Skeletal muscle tissue (tissue), 4 donors: ENCODE measurements around the gene CYTL1. TPM values are rescaled to one million over a fixed set of nuclear protein-coding genes. Genes with fewer than 3 reads are reported as not detected.
A peak's percentile ranks its signal among the peaks of the same experiment; 100 is the strongest.

Source experiments
- H3K27ac ChIP-seq: one replicate; pipeline ENCODE4 v1.7.0; 2013; ENCODE audit warnings: mild to moderate bottlenecking, low read depth, low read length, inconsistent platforms
- H3K27me3 ChIP-seq, 3 donors: one replicate each; pipeline ENCODE4 v1.7.0; 2013; ENCODE audit warnings: low read length in 3 of 3; ENCODE audit not compliant: control insufficient read depth in 3 of 3, insufficient read depth in 3 of 3
- H3K36me3 ChIP-seq, 3 donors: one replicate each; pipeline ENCODE4 v1.7.0; 2013; ENCODE audit warnings: low read length in 3 of 3; ENCODE audit not compliant: control insufficient read depth in 3 of 3, insufficient read depth in 3 of 3
- H3K4me1 ChIP-seq, 3 donors: one replicate each; pipeline ENCODE4 v1.7.0; 2013; ENCODE audit warnings: low read length in 3 of 3, mild to moderate bottlenecking in 3 of 3; ENCODE audit not compliant: control insufficient read depth in 3 of 3, insufficient read depth in 3 of 3
- H3K4me3 ChIP-seq, 3 donors: one replicate each; pipeline ENCODE4 v1.7.0; 2013; ENCODE audit warnings: low read length in 3 of 3
- H3K9ac ChIP-seq, 3 donors: one replicate each; pipeline ENCODE4 v1.7.0; 2013; ENCODE audit warnings: low read length in 3 of 3, mild to moderate bottlenecking in 3 of 3, moderate library complexity in 2 of 3, low read depth in 1 of 3
- H3K9me3 ChIP-seq, 3 donors: one replicate each; pipeline ENCODE4 v1.7.0; 2013; ENCODE audit warnings: low read length in 3 of 3; ENCODE audit not compliant: control insufficient read depth in 3 of 3
- total RNA-seq: library from RNA; depleted of rRNA; stranded (reverse); fragments of >200 nt; gene quantifications from one replicate; pipeline ENCODE4 v1.2.3, GENCODE V29; 2014
- donor health status: Osteomylitis.

Gene CYTL1
- total RNA-seq, 1 donor from 2014 or later = 2.1 TPM

DNA sequence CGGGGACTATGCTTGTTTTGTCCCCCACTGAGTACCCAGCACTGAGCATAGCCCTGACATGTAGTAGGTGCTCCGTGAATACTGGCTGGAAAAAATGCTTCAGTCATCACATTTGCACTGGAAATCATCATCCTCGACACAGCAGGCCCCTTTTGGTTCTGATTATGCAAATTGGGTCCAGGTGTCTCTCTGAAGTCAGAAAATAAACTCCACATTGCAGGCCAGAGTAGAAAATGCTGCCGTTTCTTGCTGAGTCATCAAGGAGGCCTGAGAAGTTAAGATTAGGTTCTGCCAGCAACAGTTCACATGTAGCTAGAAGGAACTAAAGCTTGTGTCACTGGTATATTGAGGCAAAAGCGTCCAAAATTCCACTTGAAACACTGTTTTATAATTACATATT lies 17.0 kb upstream of the CYTL1 start:
- Histone ChIP-seq H3K27me3 (no peaks in the 10 kb centered on the region), H3K27ac (no peak overlapping the region), H3K9me3 (no peaks in the 10 kb centered on the region), H3K4me1 (peaks cover 2 to 11% (median 3%) of the 10 kb centered on the region in 3 donors), H3K4me3 (no peak overlapping the region), H3K36me3 (no peaks in the 10 kb centered on the region), H3K9ac (no peak overlapping the region)

DNA sequence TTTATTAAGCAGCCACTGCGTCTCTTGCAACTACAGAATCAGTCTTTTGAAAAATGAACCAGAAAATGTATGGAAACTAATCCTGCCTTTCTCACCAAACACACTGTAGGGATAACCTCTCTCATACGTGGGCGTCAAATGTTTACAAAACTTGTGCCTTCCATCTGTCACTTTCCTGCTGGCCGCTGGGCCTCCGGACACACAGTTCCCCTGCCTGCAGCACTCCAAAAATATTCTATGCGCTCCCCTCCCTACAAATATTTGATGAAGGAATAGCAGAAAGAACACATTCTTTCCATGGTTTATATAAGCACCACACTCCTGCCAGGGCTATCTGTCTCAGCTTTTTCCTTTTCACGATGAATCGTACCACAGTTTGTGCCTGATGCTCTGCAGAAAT lies 14.9 kb upstream of the CYTL1 start:
- Histone ChIP-seq H3K9ac (no peak overlapping the region), H3K9me3 (no peaks in the 10 kb centered on the region), H3K27ac (no peak overlapping the region), H3K27me3 (no peaks in the 10 kb centered on the region), H3K4me1 (peaks cover 2 to 11% (median 3%) of the 10 kb centered on the region in 3 donors), H3K4me3 (no peak overlapping the region), H3K36me3 (no peaks in the 10 kb centered on the region)

DNA sequence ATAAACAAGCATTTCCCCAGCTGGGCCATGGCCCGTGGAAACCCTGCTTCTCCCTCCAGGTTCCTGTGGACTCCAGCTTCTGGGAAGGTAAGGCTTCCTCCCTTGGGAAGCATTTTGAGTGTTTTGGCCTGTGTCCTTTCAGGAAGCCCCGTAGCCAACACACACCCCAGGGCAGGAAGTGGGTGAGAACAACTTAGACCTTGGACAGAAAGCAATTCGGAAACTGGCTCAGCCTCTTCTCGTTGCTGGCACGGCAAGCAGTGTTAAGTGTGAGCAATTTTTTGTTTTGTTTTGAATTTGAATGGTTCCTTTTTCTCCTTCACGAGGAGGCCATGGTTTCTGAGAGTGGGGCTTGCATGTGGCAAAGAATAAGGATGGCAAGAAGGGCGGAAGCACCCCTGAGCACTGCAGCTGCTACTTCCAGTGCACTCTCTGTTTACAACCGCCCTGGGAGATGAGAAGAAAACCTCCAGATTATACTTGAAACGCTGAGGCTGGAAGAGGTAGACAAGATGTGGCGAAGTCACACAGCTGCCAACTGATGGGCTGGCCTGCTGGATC lies 14.1 kb upstream of the CYTL1 start:
- Histone ChIP-seq H3K9me3 (no peaks in the 10 kb centered on the region), H3K27ac (no peak overlapping the region), H3K9ac (no peak overlapping the region), H3K36me3 (no peaks in the 10 kb centered on the region), H3K4me3 (peak overlapping the region in 1 of 3 donors; percentile 5), H3K27me3 (no peaks in the 10 kb centered on the region), H3K4me1 (peaks cover 2 to 11% (median 3%) of the 10 kb centered on the region in 3 donors)

DNA sequence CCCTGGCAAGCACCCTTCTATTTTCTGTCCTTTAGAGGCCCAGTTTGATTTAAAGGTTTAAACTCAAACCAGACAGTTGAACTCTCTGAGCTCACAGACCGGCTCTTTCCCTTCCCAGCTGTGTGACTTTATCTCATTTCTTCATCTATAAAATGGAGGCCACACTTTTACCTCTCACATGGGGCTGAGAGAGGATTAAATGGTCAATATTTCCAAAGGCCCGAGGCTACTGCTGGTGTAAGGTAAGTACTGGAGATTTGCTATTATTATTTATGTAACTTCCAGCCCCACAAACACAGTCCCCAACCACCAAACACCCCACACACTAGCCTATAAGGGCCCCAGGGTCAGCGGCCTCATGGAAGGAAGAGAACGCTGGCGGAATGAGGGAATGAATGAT lies 13.6 kb upstream of the CYTL1 start:
- H3K36me3 ChIP-seq = no peaks in the 10 kb centered on the region
- no peak overlapping the region for H3K27ac ChIP-seq
- no peaks in the 10 kb centered on the region for H3K9me3 ChIP-seq
- peaks cover 2 to 11% (median 3%) of the 10 kb centered on the region in 3 donors for H3K4me1 ChIP-seq
- no peaks in the 10 kb centered on the region for H3K27me3 ChIP-seq
- peak overlapping the region in 1 of 3 donors; percentile 5 for H3K4me3 ChIP-seq
- no peak overlapping the region for H3K9ac ChIP-seq

DNA sequence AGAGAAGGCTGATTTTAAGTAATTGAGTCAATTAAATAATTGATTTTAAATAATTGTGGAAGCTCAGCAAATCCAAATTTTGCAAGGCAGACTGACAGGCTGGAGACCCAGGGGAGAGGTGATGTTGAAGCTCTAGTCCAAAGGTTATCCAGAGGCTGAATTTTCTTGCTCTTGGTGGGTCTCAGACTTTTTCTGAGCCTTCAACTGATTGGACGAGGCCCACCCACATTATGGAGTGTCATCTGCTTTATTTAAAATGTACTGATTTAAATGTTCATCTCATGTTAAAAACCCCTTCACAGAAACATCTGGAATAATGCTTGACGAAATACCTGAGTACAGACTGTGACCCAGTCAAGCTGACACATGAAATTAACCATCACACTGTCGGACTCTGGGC lies 11.7 kb upstream of the CYTL1 start:
- no peaks in the 10 kb centered on the region for H3K27me3 ChIP-seq
- H3K36me3 ChIP-seq = no peaks in the 10 kb centered on the region
- H3K4me1 ChIP-seq = peaks cover 0 to 11% (median 2%) of the 10 kb centered on the region in 3 donors
- H3K9ac ChIP-seq = no peak overlapping the region
- H3K9me3 ChIP-seq = no peaks in the 10 kb centered on the region
- no peak overlapping the region for H3K27ac ChIP-seq
- H3K4me3 ChIP-seq = no peak overlapping the region

DNA sequence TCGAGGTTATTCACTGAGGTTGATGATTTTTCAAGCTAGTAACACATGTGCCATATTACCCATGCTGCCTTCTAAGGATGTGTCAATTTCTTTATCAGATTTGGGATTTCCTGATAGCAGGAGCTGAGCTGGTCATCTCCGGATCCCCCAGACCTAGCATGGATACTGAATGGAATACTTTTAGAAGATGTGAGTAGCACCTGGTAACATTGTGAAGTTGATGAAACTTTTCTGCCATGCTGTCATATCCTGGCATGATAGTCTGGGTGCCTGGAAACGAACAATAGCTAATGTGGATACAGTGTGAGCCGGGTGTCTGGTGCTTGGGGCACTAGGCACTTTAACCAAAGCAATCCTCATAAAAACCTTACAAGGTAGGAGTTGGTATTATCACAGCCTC lies 11.0 kb upstream of the CYTL1 start:
- Histone ChIP-seq H3K27me3 (no peaks in the 10 kb centered on the region), H3K4me1 (peaks cover 0 to 11% (median 2%) of the 10 kb centered on the region in 3 donors), H3K9ac (no peak overlapping the region), H3K27ac (no peak overlapping the region), H3K4me3 (no peak overlapping the region), H3K36me3 (no peaks in the 10 kb centered on the region), H3K9me3 (no peaks in the 10 kb centered on the region)

DNA sequence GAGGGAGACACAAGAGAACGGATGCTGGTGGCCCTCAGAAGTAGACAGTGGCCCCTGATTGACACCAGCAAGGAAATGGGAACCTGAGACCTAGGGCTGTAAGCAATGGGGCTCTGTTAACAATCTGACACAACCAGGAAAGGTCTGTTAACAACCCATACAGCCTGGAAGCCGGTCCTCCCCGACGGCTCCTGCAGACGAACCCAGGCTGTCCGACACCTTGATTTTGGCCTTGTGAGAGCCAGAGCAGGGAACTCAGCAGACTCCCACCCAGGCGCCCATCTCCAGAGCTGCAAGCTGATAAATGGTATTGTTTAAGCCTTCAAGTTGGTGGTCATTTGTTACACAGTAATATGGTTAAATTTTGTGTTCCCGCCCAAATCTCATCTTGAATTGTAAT lies 10.2 kb upstream of the CYTL1 start:
- Histone ChIP-seq H3K9ac (no peak overlapping the region), H3K9me3 (no peaks in the 10 kb centered on the region), H3K4me3 (no peak overlapping the region), H3K4me1 (peaks cover 0 to 7% (median 2%) of the 10 kb centered on the region in 3 donors), H3K27ac (no peak overlapping the region), H3K27me3 (no peaks in the 10 kb centered on the region), H3K36me3 (no peaks in the 10 kb centered on the region)

DNA sequence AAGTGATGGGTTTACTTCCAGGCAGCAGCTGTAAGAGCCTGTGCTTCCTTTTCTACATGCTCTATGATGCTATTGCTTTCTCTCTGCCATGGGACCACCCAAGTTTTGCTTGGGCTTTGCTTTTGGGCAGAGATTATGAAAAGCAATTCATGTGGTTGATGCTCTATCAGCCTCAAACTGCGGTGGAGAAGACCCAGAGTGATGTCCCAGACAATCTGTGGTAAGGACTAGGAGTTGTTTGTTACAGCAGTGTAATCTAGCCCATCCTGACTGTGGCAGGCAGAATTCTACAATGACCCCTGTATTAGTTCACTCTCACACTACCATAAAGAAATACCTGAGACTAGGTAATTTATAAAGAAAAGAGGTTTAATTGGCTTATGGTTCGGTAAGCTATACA lies 9.2 kb upstream of the CYTL1 start:
- Histone ChIP-seq H3K9me3 (peaks cover 0 to under 1% (median 0%) of the 10 kb centered on the region in 3 donors), H3K4me3 (no peak overlapping the region), H3K4me1 (peaks cover 0 to 7% (median 2%) of the 10 kb centered on the region in 3 donors), H3K9ac (no peak overlapping the region), H3K36me3 (no peaks in the 10 kb centered on the region), H3K27me3 (no peaks in the 10 kb centered on the region), H3K27ac (no peak overlapping the region)

DNA sequence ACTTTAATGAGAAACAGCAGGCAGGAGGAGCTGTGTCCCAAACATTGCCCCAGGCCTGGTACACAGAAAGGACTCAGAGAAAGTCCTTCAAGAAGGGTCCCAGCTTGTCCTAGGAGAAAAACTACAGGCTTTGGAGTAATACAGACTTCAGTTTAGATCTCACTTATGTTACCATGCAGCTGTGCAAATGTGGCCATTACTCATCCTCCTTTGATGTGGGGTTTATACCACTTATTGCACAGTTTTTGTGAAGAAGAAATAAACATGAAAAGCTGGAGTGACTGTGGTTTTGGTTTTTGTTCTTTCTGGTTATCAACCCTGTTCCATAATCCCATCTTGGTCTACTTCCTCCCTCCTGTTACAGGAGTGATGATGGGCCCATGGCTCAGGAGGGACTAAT lies 8.1 kb upstream of the CYTL1 start:
- no peaks in the 10 kb centered on the region for H3K27me3 ChIP-seq
- H3K36me3 ChIP-seq = no peaks in the 10 kb centered on the region
- no peak overlapping the region for H3K9ac ChIP-seq
- no peaks in the 10 kb centered on the region for H3K4me1 ChIP-seq
- no peak overlapping the region for H3K27ac ChIP-seq
- H3K9me3 ChIP-seq = peaks cover 0 to 5% (median 2%) of the 10 kb centered on the region in 3 donors
- no peak overlapping the region for H3K4me3 ChIP-seq

DNA sequence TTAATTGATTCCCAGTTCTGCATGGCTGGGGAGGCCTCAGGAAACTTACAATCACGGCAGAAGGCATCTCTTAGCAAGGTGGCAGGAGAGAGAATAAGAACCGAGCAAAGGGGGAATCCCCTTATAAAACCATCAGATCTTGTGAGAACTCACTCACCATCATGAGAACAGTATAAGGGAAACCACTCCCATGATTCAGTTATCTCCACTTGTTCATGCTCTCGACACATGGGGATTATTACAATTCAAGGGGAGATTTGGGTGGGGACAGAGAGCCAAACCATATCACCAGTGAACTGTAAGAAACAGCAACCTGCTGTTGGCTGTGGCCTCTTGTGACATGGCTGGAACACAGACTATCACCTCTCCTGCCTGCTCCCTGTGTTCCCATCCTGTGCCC lies 7.1 kb upstream of the CYTL1 start:
- Histone ChIP-seq H3K27ac (no peak overlapping the region), H3K27me3 (no peaks in the 10 kb centered on the region), H3K36me3 (no peaks in the 10 kb centered on the region), H3K4me1 (no peaks in the 10 kb centered on the region), H3K9me3 (peaks cover 2 to 5% (median 2%) of the 10 kb centered on the region in 3 donors), H3K9ac (no peak overlapping the region), H3K4me3 (no peak overlapping the region)
